ENCODE results near the gene RGS16.
A peak's percentile ranks its signal among the peaks of the same experiment; 100 is the strongest.
"Not testable (repeated sequence)": the region's sequence is repeated elsewhere in the genome, so short reads cannot be mapped to it uniquely, and the experiment has no call there.

RGS16 gene

GRCh38 chr1:182635871-182636270 is 31.7 kb upstream of the RGS16 start:
- in situ Hi-C loops (cut with HindIII; ENCODE audit: low pct_unique_long_range_greater_than_20kb, low sequenced_read_pairs), result no loop called here
- DNase-seq (ENCODE audit: low read depth in 1 of 2, low spot score in 1 of 2), result no peak
- no peak for TF ChIP-seq JUND (IDR thresholded peaks at IDR 0.05; ENCODE audit: low read depth)

GRCh38 chr1:182634306-182635072 is 30.3 kb upstream of the RGS16 start:
- in situ Hi-C loops (cut with HindIII; ENCODE audit: low pct_unique_long_range_greater_than_20kb, low sequenced_read_pairs), result no loop called here

GRCh38 chr1:182633657-182634281 is 29.6 kb upstream of the RGS16 start:
- peak; percentile 12 to 90 for DNase-seq (ENCODE audit: low read depth in 1 of 2, low spot score in 1 of 2)
- in situ Hi-C loops (cut with HindIII; ENCODE audit: low pct_unique_long_range_greater_than_20kb, low sequenced_read_pairs), result no loop called here
- TF ChIP-seq JUND (IDR thresholded peaks at IDR 0.05; ENCODE audit: low read depth), result peak; percentile 90

More at GRCh38 chr1:182634306-182635072, 30.3 kb upstream of the RGS16 start:
- no peak for DNase-seq (ENCODE audit: low read depth in 1 of 2, low spot score in 1 of 2)
- TF ChIP-seq JUND (IDR thresholded peaks at IDR 0.05; ENCODE audit: low read depth), result no peak

DNA sequence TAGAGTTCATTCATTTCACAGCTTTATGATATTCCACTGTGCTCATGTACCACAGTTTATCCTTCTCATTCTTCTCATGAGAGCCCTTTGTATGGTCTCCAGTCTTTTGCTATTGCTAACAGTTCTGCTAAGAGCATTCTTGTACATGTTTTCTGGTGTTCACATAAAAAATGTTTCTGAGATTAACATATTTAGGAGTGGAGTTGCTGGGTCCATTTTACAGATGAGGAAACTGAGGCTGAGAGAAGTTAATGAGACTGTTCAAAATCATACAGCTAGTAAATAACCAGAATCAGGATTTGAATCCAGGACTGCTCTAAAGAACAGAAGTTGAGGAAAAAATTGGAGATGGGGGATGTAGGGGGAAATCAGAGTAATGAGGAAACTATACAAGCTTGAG is 28.8 kb upstream of the RGS16 start:
- no peak for TF ChIP-seq JUND (IDR thresholded peaks at IDR 0.05; ENCODE audit: low read depth)
- no peak for DNase-seq (ENCODE audit: low read depth in 1 of 2, low spot score in 1 of 2)
- in situ Hi-C loops (cut with HindIII; ENCODE audit: low pct_unique_long_range_greater_than_20kb, low sequenced_read_pairs), result no loop called here

DNA sequence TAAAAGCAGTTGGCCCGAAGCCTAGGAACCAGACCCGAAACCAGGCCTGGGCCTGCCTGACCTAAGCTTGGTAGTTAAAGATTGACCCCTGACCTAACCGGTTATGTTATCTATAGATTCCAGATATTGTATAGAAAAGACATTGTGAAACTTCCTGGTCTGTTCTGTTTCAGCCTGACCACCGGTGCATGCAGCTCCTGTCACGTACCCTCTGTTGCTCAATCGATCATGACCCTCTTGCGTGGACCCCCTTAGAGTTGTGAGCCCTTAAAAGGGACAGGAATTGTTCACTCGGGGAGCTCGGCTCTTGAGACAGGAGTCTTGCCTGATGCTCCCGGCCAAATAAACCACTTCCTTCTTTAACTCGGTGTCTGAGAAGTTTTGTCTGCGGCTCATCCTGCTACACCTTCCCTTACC is 28.3 kb upstream of the RGS16 start:
- DNase-seq (ENCODE audit: low read depth in 1 of 2, low spot score in 1 of 2), result not testable (repeated sequence)

GRCh38 chr1:182631954-182632353 is 27.8 kb upstream of the RGS16 start:
- in situ Hi-C loops (cut with HindIII; ENCODE audit: low pct_unique_long_range_greater_than_20kb, low sequenced_read_pairs), result no loop called here
- no peak for DNase-seq (ENCODE audit: low read depth in 1 of 2, low spot score in 1 of 2)
- no peak for TF ChIP-seq JUND (IDR thresholded peaks at IDR 0.05; ENCODE audit: low read depth)

More for the DNA sequence above, 28.3 kb upstream of the RGS16 start:
- in situ Hi-C loops (cut with HindIII; ENCODE audit: low pct_unique_long_range_greater_than_20kb, low sequenced_read_pairs), result not testable (repeated sequence)

GRCh38 chr1:182631053-182631677 is 27.0 kb upstream of the RGS16 start:
- in situ Hi-C loops (cut with HindIII; ENCODE audit: low pct_unique_long_range_greater_than_20kb, low sequenced_read_pairs), result no loop called here
- DNase-seq (ENCODE audit: low read depth in 1 of 2, low spot score in 1 of 2), result no peak
- TF ChIP-seq JUND (IDR thresholded peaks at IDR 0.05; ENCODE audit: low read depth), result no peak

GRCh38 chr1:182630586-182630985 is 26.4 kb upstream of the RGS16 start:
- DNase-seq (ENCODE audit: low read depth in 1 of 2, low spot score in 1 of 2), result peak in 1 of 2 experiments; percentile 45
- no peak for TF ChIP-seq JUND (IDR thresholded peaks at IDR 0.05; ENCODE audit: low read depth)
- in situ Hi-C loops (cut with HindIII; ENCODE audit: low pct_unique_long_range_greater_than_20kb, low sequenced_read_pairs), result no loop called here

- DNase-seq (ENCODE audit: low read depth in 1 of 2, low spot score in 1 of 2), result no peak
- no peak for TF ChIP-seq JUND (IDR thresholded peaks at IDR 0.05; ENCODE audit: low read depth)
- in situ Hi-C loops (cut with HindIII; ENCODE audit: low pct_unique_long_range_greater_than_20kb, low sequenced_read_pairs), result no loop called here
Measured at GRCh38 chr1:182629499-182630096, 25.4 kb upstream of the RGS16 start.

GRCh38 chr1:182629080-182629479 is 24.9 kb upstream of the RGS16 start:
- in situ Hi-C loops (cut with HindIII; ENCODE audit: low pct_unique_long_range_greater_than_20kb, low sequenced_read_pairs), result no loop called here

DNA sequence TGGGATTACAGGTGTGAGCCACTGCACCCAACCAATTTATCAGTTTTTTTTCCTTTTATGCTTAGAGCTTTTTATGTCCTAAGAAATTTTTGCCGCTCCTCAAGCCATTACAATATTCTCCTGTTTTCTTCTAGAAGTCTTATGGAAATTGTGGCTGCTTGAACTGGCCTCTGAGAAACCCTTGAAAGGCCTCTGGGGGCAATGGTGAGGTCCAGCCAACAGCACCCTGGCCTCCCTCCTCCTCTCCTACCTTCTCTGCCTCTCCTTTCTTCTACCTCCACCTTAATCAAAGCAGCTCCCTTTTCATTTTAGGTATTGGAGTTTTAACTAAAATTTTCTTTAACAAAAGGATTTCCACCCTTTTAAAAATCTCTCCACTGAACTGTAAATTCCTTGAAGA is 24.5 kb upstream of the RGS16 start:
- in situ Hi-C loops (cut with HindIII; ENCODE audit: low pct_unique_long_range_greater_than_20kb, low sequenced_read_pairs), result no loop called here
- TF ChIP-seq JUND (IDR thresholded peaks at IDR 0.05; ENCODE audit: low read depth), result no peak

More at GRCh38 chr1:182629080-182629479, 24.9 kb upstream of the RGS16 start:
- TF ChIP-seq JUND (IDR thresholded peaks at IDR 0.05; ENCODE audit: low read depth), result no peak
- no peak for DNase-seq (ENCODE audit: low read depth in 1 of 2, low spot score in 1 of 2)

GRCh38 chr1:182627622-182628021 is 23.4 kb upstream of the RGS16 start:
- no peak for TF ChIP-seq JUND (IDR thresholded peaks at IDR 0.05; ENCODE audit: low read depth)
- no peak for DNase-seq (ENCODE audit: low read depth in 1 of 2, low spot score in 1 of 2)
- in situ Hi-C loops (cut with HindIII; ENCODE audit: low pct_unique_long_range_greater_than_20kb, low sequenced_read_pairs), result no loop called here

More for the DNA sequence above, 24.5 kb upstream of the RGS16 start:
- no peak for DNase-seq (ENCODE audit: low read depth in 1 of 2, low spot score in 1 of 2)

DNA sequence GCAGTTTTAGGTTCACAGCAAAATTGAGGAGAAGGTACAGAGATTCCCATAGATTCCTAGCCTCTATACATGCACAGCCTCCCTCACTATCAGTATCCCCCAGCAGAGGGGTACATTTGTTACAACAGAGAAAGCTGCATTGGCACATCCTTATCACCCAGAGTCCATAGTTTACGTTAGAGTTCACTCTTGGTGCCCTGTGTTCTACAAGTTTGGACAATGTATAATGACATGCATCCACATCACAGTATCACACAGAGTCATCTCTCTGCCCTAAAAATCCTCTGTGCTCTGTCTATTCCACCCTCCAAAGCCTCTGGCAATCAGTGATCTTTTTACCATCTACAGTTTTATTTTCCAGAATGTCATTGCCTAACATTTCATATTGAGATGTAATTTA is 22.3 kb upstream of the RGS16 start:
- no peak for TF ChIP-seq JUND (IDR thresholded peaks at IDR 0.05; ENCODE audit: low read depth)
- DNase-seq (ENCODE audit: low read depth in 1 of 2, low spot score in 1 of 2), result no peak
- in situ Hi-C loops (cut with HindIII; ENCODE audit: low pct_unique_long_range_greater_than_20kb, low sequenced_read_pairs), result no loop called here
